Erythroblast (primary cell): Measurements from ENCODE around the gene DUSP7.

Experiments
- GATA1 ChIP-seq: IDR thresholded peaks from 2 replicates; pipeline ENCODE4 v1.6.1; 2011; ENCODE audit warnings: low read depth, mild to moderate bottlenecking, control low read depth, low read length, moderate library complexity
- POLR2A ChIP-seq: IDR thresholded peaks from 2 replicates; pipeline ENCODE4 v1.6.1; 2011; ENCODE audit warnings: mild to moderate bottlenecking, low read length

- TF ChIP-seq POLR2A, result no peak
- no peak for TF ChIP-seq GATA1
Measured at GRCh38 chr3:52039846-52040245, 16.5 kb downstream of the DUSP7 start.
